OCI-LY1 (cell line): ENCODE measurements around the gene XYLT1.

ENCODE experiments used
- H2AFZ ChIP-seq: fragments of 200-600 bp; sonication (generic), shearing (Covaris generic); 2 replicates; pipeline ENCODE4 v1.6.0; 2014; ENCODE audit warnings: antibody characterized with exemption, mild to moderate bottlenecking, low read length
- H3F3A ChIP-seq: fragments of 200-600 bp; sonication (generic), shearing (Covaris generic); 2 replicates; pipeline ENCODE4 v1.6.0; 2014; ENCODE audit warnings: mild to moderate bottlenecking, antibody characterized with exemption, low read length, moderate library complexity; ENCODE audit not compliant: insufficient read depth
- H3K27ac ChIP-seq: fragments of 200-600 bp; sonication (generic); 2 replicates; pipeline ENCODE4 v1.5.1; 2014; ENCODE audit warnings: low read length, mixed run types, mild to moderate bottlenecking, low read depth; ENCODE audit not compliant: poor library complexity, severe bottlenecking
- H3K27me3 ChIP-seq: fragments of 200-600 bp; sonication (generic); 2 replicates; pipeline ENCODE4 v1.6.0; 2014; ENCODE audit warnings: antibody characterized with exemption, mild to moderate bottlenecking, low read length, moderate library complexity; ENCODE audit not compliant: insufficient read depth
- H3K36me3 ChIP-seq: fragments of 200-600 bp; sonication (generic); 2 replicates; pipeline ENCODE4 v1.6.1; 2014; ENCODE audit warnings: mild to moderate bottlenecking, antibody characterized with exemption, low read length, moderate library complexity, mixed read lengths; ENCODE audit not compliant: insufficient read depth
- H3K4me1 ChIP-seq: fragments of 200-600 bp; sonication (generic); 2 replicates; pipeline ENCODE4 v1.5.1; 2014; ENCODE audit warnings: mild to moderate bottlenecking, low read length, moderate library complexity; ENCODE audit not compliant: insufficient read depth, severe bottlenecking
- H3K4me2 ChIP-seq: fragments of 200-600 bp; sonication (generic), shearing (Covaris generic); 2 replicates; pipeline ENCODE4 v1.6.1; 2014; ENCODE audit warnings: low read length
- H3K4me3 ChIP-seq: fragments of 200-600 bp; sonication (generic); 2 replicates; pipeline ENCODE4 v1.5.1; 2014; ENCODE audit warnings: low read length, low read depth, mild to moderate bottlenecking, mixed read lengths; ENCODE audit not compliant: poor library complexity, severe bottlenecking
- H3K79me2 ChIP-seq: fragments of 200-600 bp; shearing (Covaris generic); 2 replicates; pipeline ENCODE4 v1.6.1; 2016; ENCODE audit warnings: mixed run types, low read length, mixed read lengths; ENCODE audit not compliant: insufficient read depth
- H3K9ac ChIP-seq: fragments of 200-600 bp; sonication (generic), shearing (Covaris generic); 2 replicates; pipeline ENCODE4 v1.6.1; 2014; ENCODE audit warnings: mild to moderate bottlenecking, low read length, mixed read lengths
- H3K9me2 ChIP-seq: fragments of 200-600 bp; sonication (generic), shearing (Covaris generic); 2 replicates; pipeline ENCODE4 v1.6.1; 2014; ENCODE audit warnings: low read depth, mild to moderate bottlenecking, low read length, mixed read lengths
- H3K9me3 ChIP-seq: fragments of 200-600 bp; shearing (Covaris generic); 2 replicates; pipeline ENCODE4 v1.6.1; 2014; ENCODE audit warnings: low read length, mixed read lengths
- H4K20me1 ChIP-seq: fragments of 200-600 bp; sonication (generic), shearing (Covaris generic); 2 replicates; pipeline ENCODE4 v1.6.0; 2016; ENCODE audit warnings: mild to moderate bottlenecking, low read length; ENCODE audit not compliant: insufficient read depth
- CTCF ChIP-seq: fragments of 200-600 bp; sonication (generic), shearing (Covaris generic); IDR thresholded peaks from 2 replicates; pipeline ENCODE4 v1.5.1; 2017; ENCODE audit warnings: mild to moderate bottlenecking, antibody characterized with exemption, low read length, moderate library complexity, mixed read lengths
- EZH2 ChIP-seq: fragments of 200-600 bp; sonication (generic), shearing (Covaris generic); IDR thresholded peaks from 2 replicates; pipeline ENCODE4 v1.8.0; 2017; ENCODE audit warnings: borderline replicate concordance, mixed run types, mild to moderate bottlenecking, antibody characterized with exemption, low read length, moderate library complexity, mixed read lengths

Gene XYLT1

DNA sequence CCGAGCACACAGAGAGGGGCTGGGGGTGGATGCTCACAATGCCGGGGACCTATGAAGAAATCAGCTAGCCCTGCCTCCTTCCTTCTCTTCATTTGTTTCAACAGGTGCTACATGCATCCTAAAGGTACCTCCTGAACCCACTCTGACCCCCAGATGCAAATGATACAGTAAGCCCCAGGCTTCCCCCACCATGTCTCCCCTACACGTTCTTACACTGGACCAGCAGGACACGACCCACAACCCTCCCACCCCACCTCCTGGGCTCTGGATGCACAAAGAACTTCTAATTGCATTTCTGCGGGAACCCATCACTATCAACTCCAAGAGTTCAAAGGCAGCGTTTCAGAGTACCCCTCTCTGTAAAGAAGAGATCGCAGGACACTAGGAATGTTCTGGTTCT, 2.1 kb downstream of the XYLT1 start:
- H3K4me1 ChIP-seq = peaks cover 52% of the 10 kb centered on the region
- H3K79me2 ChIP-seq = peaks cover 62% of the 10 kb centered on the region
- TF ChIP-seq CTCF = no peak
- TF ChIP-seq EZH2 = no peak
- no peak overlapping the region for H2AFZ ChIP-seq
- no peaks in the 10 kb centered on the region for H4K20me1 ChIP-seq
- H3K4me3 ChIP-seq = peak overlapping the region; percentile 72
- H3F3A ChIP-seq = no peaks in the 10 kb centered on the region
- H3K9ac ChIP-seq = peak overlapping the region; percentile 87
- peak overlapping the region; percentile 91 for H3K4me2 ChIP-seq
- H3K9me3 ChIP-seq = no peaks in the 10 kb centered on the region
- H3K27ac ChIP-seq = peak overlapping the region; percentile 89
- no peaks in the 10 kb centered on the region for H3K27me3 ChIP-seq
- H3K36me3 ChIP-seq = peaks cover 8% of the 10 kb centered on the region; the same call in 1 of the 2 replicates
- H3K9me2 ChIP-seq = no peaks in the 10 kb centered on the region

- Histone ChIP-seq H3K27me3 (no peaks in the 10 kb centered on the region), H3K4me3 (peak overlapping the region; percentile 72), H2AFZ (no peak overlapping the region), H3K9me3 (no peaks in the 10 kb centered on the region), H3K27ac (peak overlapping the region; percentile 89), H3K79me2 (peaks cover 68% of the 10 kb centered on the region), H4K20me1 (no peaks in the 10 kb centered on the region), H3F3A (no peaks in the 10 kb centered on the region), H3K36me3 (peaks cover 10% of the 10 kb centered on the region; the same call in 1 of the 2 replicates), H3K9ac (peak overlapping the region; percentile 87), H3K4me1 (peaks cover 58% of the 10 kb centered on the region), H3K4me2 (peak overlapping the region; percentile 91), H3K9me2 (no peaks in the 10 kb centered on the region)
- no peak for TF ChIP-seq EZH2
- peak; percentile 78 for TF ChIP-seq CTCF
These were observed 2.7 kb downstream of the XYLT1 start for GRCh38 chr16:17467923-17468540.

GRCh38 chr16:17466876-17467275, 3.9 kb downstream of the XYLT1 start:
- peak overlapping the region; percentile 72 for H3K4me3 ChIP-seq

More at GRCh38 chr16:17466876-17467275, 3.9 kb downstream of the XYLT1 start:
- Histone ChIP-seq H3K4me1 (peaks cover 69% of the 10 kb centered on the region), H3K79me2 (peaks cover 69% of the 10 kb centered on the region), H3K9ac (peak overlapping the region; percentile 87), H2AFZ (no peak overlapping the region), H3K4me2 (peak overlapping the region; percentile 91), H3K36me3 (peaks cover 10% of the 10 kb centered on the region; the same call in 1 of the 2 replicates), H3F3A (no peaks in the 10 kb centered on the region), H3K27ac (peak overlapping the region; percentile 89), H3K27me3 (no peaks in the 10 kb centered on the region), H4K20me1 (no peaks in the 10 kb centered on the region), H3K9me3 (no peaks in the 10 kb centered on the region), H3K9me2 (no peaks in the 10 kb centered on the region)
- TF ChIP-seq EZH2 = no peak
- no peak for TF ChIP-seq CTCF
